ENCODE data around the gene WDR18.

Gene WDR18

DNA sequence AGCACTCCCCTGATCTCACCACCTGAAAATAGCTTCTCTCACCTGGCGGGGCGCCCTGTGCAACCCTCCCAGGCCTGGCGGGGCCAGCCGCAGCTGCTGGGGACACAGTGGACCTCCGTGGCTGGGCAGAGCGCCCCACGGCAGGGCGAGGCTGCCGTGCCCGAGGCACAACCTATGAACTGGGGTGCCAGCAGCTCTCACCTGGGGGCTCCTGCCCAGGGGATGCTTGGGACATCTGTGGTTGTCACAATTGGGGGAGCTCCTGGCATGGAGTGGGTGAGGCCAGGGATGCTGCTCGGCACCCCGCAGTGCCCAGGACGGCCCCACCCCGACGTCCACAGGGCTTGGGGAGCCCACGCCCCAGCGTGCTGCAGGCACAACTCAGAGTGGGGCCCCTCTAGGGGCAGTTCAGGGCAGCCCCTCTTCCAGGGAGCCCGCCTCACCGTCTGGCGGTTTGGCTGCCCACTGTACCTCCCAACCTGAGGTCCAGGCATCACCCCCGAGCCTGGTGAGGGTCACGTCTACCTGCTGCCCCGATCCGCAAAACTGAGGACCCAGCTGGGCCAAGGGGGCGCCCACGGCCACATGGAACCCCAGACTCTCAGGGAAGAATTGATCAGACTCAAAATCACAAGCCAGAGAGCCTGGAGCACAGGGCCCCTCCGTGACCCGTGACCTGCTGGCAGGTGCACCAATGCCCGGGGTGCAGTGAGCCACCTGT, 31.1 kb downstream of the WDR18 start:
- Histone ChIP-seq H3K27me3 (replicated peaks; ENCODE audit: insufficient read depth, low read length) (no peaks in the 10 kb centered on the region), H3F3A (ENCODE audit: insufficient read depth, low read length) (peaks cover 18% of the 10 kb centered on the region), H3K9me3 (replicated peaks; ENCODE audit: insufficient read depth, low read length) (no peaks in the 10 kb centered on the region), H2AFZ (ENCODE audit: low read length) (no peak overlapping the region), H3K36me3 (replicated peaks; ENCODE audit: insufficient read depth, low read length) (peaks cover 13% of the 10 kb centered on the region), H3K79me2 (ENCODE audit: low read length) (peaks cover 83% of the 10 kb centered on the region), H3K9ac (ENCODE audit: low read length) (peak overlapping the region; percentile 14; the same call in 1 of the 2 replicates), H3K4me2 (ENCODE audit: low read depth, low read length) (peak overlapping the region; percentile 73; the same call in 1 of the 2 replicates), H3K9me2 (replicated peaks; ENCODE audit: insufficient read depth, low read length) (no peaks in the 10 kb centered on the region), H3K4me3 (ENCODE audit: low read length) (no peak overlapping the region), H3K4me1 (ENCODE audit: low read length) (peaks cover 45% of the 10 kb centered on the region), H3K27ac (ENCODE audit: low read length) (peak overlapping the region; percentile 60; the same call in 1 of the 2 replicates), H4K20me1 (ENCODE audit: insufficient read depth, low read length) (peaks cover 25% of the 10 kb centered on the region)
- DNase-seq, result no peak
- no peak for TF ChIP-seq EZH2 (optimal IDR thresholded peaks at IDR 0.05; ENCODE audit: low read depth, low read length)
- TF ChIP-seq, protein P1, sequence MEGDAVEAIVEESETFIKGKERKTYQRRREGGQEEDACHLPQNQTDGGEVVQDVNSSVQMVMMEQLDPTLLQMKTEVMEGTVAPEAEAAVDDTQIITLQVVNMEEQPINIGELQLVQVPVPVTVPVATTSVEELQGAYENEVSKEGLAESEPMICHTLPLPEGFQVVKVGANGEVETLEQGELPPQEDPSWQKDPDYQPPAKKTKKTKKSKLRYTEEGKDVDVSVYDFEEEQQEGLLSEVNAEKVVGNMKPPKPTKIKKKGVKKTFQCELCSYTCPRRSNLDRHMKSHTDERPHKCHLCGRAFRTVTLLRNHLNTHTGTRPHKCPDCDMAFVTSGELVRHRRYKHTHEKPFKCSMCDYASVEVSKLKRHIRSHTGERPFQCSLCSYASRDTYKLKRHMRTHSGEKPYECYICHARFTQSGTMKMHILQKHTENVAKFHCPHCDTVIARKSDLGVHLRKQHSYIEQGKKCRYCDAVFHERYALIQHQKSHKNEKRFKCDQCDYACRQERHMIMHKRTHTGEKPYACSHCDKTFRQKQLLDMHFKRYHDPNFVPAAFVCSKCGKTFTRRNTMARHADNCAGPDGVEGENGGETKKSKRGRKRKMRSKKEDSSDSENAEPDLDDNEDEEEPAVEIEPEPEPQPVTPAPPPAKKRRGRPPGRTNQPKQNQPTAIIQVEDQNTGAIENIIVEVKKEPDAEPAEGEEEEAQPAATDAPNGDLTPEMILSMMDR (IDR thresholded peaks at IDR 0.05; ENCODE audit: low read length), result no peak
- TF ChIP-seq EZH2phosphoT487 (IDR thresholded peaks at IDR 0.05; ENCODE audit: low read length), result no peak

DNA sequence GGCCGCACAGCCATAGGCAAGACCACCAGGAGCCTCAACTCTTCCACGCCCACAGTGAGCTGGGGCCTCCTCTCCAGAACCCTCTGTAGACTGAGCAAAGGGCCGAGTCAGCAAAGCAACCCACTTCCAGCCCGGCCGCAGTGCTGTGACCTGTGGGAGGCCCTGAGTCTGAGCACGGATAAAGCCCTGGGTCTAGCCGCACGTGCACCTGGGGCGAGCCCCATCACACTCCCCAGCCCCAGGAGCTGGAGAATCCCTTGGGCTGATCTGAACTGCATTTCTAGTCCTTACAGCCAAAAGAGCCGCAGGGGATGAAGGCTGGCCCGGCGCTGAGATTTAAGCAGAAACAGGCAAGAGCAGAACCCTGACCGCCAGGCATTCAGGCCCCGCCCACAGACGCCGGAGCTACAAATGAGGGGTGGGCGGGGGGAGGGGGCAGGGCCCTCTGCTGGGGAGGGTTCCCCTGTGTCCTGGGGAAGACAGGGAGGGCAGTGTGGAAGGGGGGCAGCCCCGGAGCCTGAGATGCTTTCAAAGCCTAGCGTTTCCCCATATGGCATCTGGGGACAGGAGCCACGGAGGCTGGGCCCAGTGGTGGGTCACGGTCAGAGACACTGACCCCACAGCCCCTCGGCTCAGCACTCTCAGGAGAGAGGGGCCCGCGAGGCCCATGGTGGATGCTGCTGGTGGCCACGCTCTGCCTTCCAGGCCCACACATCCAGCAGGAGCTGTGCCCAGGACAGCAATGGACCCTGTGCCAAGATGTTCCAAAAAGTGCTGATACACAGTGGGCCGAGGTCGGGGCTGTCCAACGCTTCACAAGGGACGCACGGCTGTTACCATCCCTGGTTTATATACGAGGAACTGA, 31.9 kb downstream of the WDR18 start:
- Histone ChIP-seq H3K4me3 (ENCODE audit: low read length) (peak overlapping the region; percentile 21), H3K9ac (ENCODE audit: low read length) (peak overlapping the region; percentile 45), H4K20me1 (ENCODE audit: insufficient read depth, low read length) (peaks cover 25% of the 10 kb centered on the region), H3K27ac (ENCODE audit: low read length) (peak overlapping the region; percentile 60), H3K9me3 (replicated peaks; ENCODE audit: insufficient read depth, low read length) (no peaks in the 10 kb centered on the region), H3K36me3 (replicated peaks; ENCODE audit: insufficient read depth, low read length) (peaks cover 12% of the 10 kb centered on the region; the same call in 1 of the 2 replicates), H3F3A (ENCODE audit: insufficient read depth, low read length) (peaks cover 18% of the 10 kb centered on the region), H2AFZ (ENCODE audit: low read length) (no peak overlapping the region), H3K4me1 (ENCODE audit: low read length) (peaks cover 45% of the 10 kb centered on the region), H3K27me3 (replicated peaks; ENCODE audit: insufficient read depth, low read length) (no peaks in the 10 kb centered on the region), H3K4me2 (ENCODE audit: low read depth, low read length) (peak overlapping the region; percentile 73), H3K9me2 (replicated peaks; ENCODE audit: insufficient read depth, low read length) (no peaks in the 10 kb centered on the region), H3K79me2 (ENCODE audit: low read length) (peaks cover 88% of the 10 kb centered on the region)
- no peak for TF ChIP-seq EZH2 (optimal IDR thresholded peaks at IDR 0.05; ENCODE audit: low read depth, low read length)
- no peak for TF ChIP-seq EZH2phosphoT487 (IDR thresholded peaks at IDR 0.05; ENCODE audit: low read length)
- TF ChIP-seq, protein P1 (IDR thresholded peaks at IDR 0.05; ENCODE audit: low read length), result no peak
- peak; percentile 90 for DNase-seq

DNA sequence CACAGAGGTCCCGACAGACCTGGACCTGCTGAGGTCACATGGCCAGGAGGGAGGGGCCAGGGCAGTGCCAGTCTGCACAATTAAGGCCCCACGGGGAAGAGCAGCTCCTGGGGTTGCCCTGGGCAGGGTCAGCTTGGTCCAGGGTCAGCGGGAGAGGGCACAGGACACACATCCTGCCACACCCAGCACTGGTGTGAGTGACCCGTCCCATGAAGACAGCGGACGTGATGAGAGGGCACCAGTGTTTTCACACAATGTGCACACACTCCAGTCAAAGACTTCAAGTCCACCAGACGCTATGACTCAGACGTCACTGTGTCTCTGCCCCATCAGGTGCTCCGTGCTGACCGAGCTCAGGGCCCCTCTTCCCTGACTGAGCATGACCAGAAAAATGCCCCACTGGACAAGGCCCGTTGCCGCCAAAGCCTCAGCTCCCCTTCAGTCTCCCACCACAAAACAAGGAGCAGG, 32.5 kb downstream of the WDR18 start:
- peaks cover 88% of the 10 kb centered on the region for H3K79me2 ChIP-seq (ENCODE audit: low read length)
- no peaks in the 10 kb centered on the region for H3K9me2 ChIP-seq (replicated peaks; ENCODE audit: insufficient read depth, low read length)
- no peaks in the 10 kb centered on the region for H3K27me3 ChIP-seq (replicated peaks; ENCODE audit: insufficient read depth, low read length)
- H3K4me1 ChIP-seq (ENCODE audit: low read length), result peaks cover 45% of the 10 kb centered on the region
- peaks cover 10% of the 10 kb centered on the region; the same call in 1 of the 2 replicates for H3K36me3 ChIP-seq (replicated peaks; ENCODE audit: insufficient read depth, low read length)
- peak overlapping the region; percentile 21 for H3K4me3 ChIP-seq (ENCODE audit: low read length)
- peaks cover 25% of the 10 kb centered on the region for H4K20me1 ChIP-seq (ENCODE audit: insufficient read depth, low read length)
- peak overlapping the region; percentile 60 for H3K27ac ChIP-seq (ENCODE audit: low read length)
- no peaks in the 10 kb centered on the region for H3K9me3 ChIP-seq (replicated peaks; ENCODE audit: insufficient read depth, low read length)
- DNase-seq, result peak; percentile 50
- peaks cover 20% of the 10 kb centered on the region for H3F3A ChIP-seq (ENCODE audit: insufficient read depth, low read length)
- H3K9ac ChIP-seq (ENCODE audit: low read length), result peak overlapping the region; percentile 45
- peak overlapping the region; percentile 73 for H3K4me2 ChIP-seq (ENCODE audit: low read depth, low read length)
- no peak overlapping the region for H2AFZ ChIP-seq (ENCODE audit: low read length)
- TF ChIP-seq EZH2 (optimal IDR thresholded peaks at IDR 0.05; ENCODE audit: low read depth, low read length) (no peak), EZH2phosphoT487 (IDR thresholded peaks at IDR 0.05; ENCODE audit: low read length) (no peak)
- TF ChIP-seq, protein P1 (IDR thresholded peaks at IDR 0.05; ENCODE audit: low read length), result no peak

Measured in MM.1S (cell line).